Spinal cord (tissue), 10 donors: Measurements from ENCODE around the gene ADPRHL1. TPM values are rescaled to one million over a fixed set of nuclear protein-coding genes. Genes with fewer than 3 reads are reported as not detected.
"Not testable (repeated sequence)": the region's sequence is repeated elsewhere in the genome, so short reads cannot be mapped to it uniquely, and the experiment has no call there.

Experiments
- DNase-seq, 6 donors: peaks; one replicate each; pipeline versions ENCODE4 v3.0.0 to v3.0.0-alpha.2; 2013 to 2015; ENCODE audit warnings: low spot score in 6 of 6, low read depth in 4 of 6
- H3K27ac ChIP-seq: one replicate; pipeline ENCODE4 v1.5.1; 2013; ENCODE audit warnings: low read depth, low read length, control low read depth
- H3K27me3 ChIP-seq: one replicate; pipeline ENCODE4 v1.6.1; 2013; ENCODE audit warnings: low read length; ENCODE audit not compliant: control insufficient read depth, insufficient read depth
- H3K36me3 ChIP-seq: one replicate; pipeline ENCODE4 v1.6.1; 2013; ENCODE audit warnings: low read length; ENCODE audit not compliant: control insufficient read depth, insufficient read depth
- H3K4me1 ChIP-seq: one replicate; pipeline ENCODE4 v1.6.1; 2013; ENCODE audit warnings: low read length; ENCODE audit not compliant: control insufficient read depth, insufficient read depth
- H3K4me3 ChIP-seq: one replicate; pipeline ENCODE4 v1.5.1; 2013; ENCODE audit warnings: low read depth, low read length, control low read depth
- H3K9me3 ChIP-seq: one replicate; pipeline ENCODE4 v1.6.1; 2013; ENCODE audit warnings: low read length; ENCODE audit not compliant: control insufficient read depth, insufficient read depth
- WGBS: methylation state at CpG from one replicate; pipeline ENCODE4 v1.1.5; 2013; ENCODE audit warnings: missing lambda C conversion rate; ENCODE audit not compliant: insufficient coverage; 5-methylcytosine and 5-hydroxymethylcytosine counted together
- polyA plus RNA-seq, 2 donors: library from polyadenylated mRNA; unstranded; fragments of 120-200 nt; gene quantifications; one replicate each; pipeline ENCODE4 v1.2.1, GENCODE V29; 2013; ENCODE audit not compliant: insufficient read length in 2 of 2
- total RNA-seq, 2 donors: library from RNA; depleted of rRNA in 1 of 2; stranded (reverse); fragments of 120-200 nt in 1 of 2; fragments of >200 nt in 1 of 2; gene quantifications; one replicate each; pipeline versions ENCODE4 v1.2.3 to v1.2.4, GENCODE V29; 2013 to 2014
- donor health status: healthy.

The ADPRHL1 gene
- total and polyA plus RNA-seq, 4 donors = 3.1 to 7.2 (median 4.4) TPM

GRCh38 chr13:113450861-113451620 is 2.2 kb downstream of the ADPRHL1 start:
- WGBS = 42% methylated on average over 10 of the region's 19 CpGs
- H3K4me1 ChIP-seq = peaks cover 21% of the 10 kb centered on the region
- H3K27ac ChIP-seq, H3K4me3 ChIP-seq, H3K27me3 ChIP-seq, H3K9me3 ChIP-seq: not testable (repeated sequence)
- DNase-seq = peak in 2 of 6 donors; percentile 34 to 79
- peaks cover 45% of the 10 kb centered on the region for H3K36me3 ChIP-seq

DNA sequence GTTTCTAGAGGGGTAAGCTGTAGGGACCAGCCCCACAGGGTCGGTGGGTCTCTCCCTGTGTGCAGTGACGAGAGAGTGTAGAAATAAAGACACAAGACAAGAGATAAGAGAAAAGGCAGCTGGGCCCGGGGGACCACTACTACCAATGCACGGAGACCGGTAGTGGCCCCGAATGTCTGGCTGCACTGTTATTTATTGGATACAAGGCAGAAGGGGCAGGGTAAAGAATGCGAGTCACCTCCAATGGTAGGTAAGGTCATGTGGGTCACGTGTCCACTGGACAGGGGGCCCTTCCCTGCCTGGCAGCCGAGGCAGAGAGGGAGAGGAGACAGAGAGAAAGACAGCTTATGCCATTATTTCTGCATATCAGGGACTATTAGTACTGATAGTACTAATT is 2.9 kb downstream of the ADPRHL1 start:
- not testable (repeated sequence) for H3K27ac ChIP-seq, H3K27me3 ChIP-seq, DNase-seq, H3K4me3 ChIP-seq, H3K9me3 ChIP-seq
- Histone ChIP-seq H3K4me1 (peaks cover 28% of the 10 kb centered on the region), H3K36me3 (peaks cover 42% of the 10 kb centered on the region)
- WGBS = 86% methylated on average over 5 of the region's 9 CpGs

DNA sequence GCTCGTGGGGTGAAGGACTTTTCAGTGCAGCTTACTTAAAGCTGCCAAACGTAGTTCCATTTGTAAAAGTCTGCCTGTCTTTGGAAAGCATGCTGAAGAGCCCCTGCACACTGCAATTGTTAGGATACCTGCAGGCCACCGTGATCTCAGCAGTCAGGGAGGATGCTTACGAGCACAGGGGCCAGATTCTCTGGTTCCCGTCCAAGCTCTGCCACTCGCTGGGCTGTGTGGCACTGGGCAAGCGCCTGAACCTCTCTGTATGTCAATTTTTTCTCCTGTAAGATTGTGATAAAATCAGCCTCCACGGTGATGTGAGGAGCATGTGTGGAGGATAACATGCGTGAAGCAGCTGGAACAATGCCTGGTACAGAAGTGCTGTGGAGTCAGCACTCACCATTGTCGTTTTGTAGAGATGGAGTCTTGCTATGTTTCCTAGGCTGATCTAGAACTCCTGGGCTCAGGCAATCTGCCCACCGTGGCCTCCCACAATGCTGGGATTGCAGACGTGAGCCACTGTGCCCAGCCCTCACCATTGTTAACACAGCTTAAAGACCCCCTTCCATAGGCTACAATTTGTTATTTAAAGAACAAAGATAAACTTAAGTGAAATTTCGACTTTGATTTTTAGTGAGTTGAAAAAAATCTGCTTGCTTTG is 3.5 kb downstream of the ADPRHL1 start:
- H3K4me3 ChIP-seq = no peak overlapping the region
- no peak overlapping the region for H3K27ac ChIP-seq
- peaks cover 42% of the 10 kb centered on the region for H3K36me3 ChIP-seq
- no peak for DNase-seq
- H3K4me1 ChIP-seq = peaks cover 31% of the 10 kb centered on the region
- WGBS = 75% methylated on average over 12 of the region's 13 CpGs
- H3K9me3 ChIP-seq = no peaks in the 10 kb centered on the region
- no peaks in the 10 kb centered on the region for H3K27me3 ChIP-seq

DNA sequence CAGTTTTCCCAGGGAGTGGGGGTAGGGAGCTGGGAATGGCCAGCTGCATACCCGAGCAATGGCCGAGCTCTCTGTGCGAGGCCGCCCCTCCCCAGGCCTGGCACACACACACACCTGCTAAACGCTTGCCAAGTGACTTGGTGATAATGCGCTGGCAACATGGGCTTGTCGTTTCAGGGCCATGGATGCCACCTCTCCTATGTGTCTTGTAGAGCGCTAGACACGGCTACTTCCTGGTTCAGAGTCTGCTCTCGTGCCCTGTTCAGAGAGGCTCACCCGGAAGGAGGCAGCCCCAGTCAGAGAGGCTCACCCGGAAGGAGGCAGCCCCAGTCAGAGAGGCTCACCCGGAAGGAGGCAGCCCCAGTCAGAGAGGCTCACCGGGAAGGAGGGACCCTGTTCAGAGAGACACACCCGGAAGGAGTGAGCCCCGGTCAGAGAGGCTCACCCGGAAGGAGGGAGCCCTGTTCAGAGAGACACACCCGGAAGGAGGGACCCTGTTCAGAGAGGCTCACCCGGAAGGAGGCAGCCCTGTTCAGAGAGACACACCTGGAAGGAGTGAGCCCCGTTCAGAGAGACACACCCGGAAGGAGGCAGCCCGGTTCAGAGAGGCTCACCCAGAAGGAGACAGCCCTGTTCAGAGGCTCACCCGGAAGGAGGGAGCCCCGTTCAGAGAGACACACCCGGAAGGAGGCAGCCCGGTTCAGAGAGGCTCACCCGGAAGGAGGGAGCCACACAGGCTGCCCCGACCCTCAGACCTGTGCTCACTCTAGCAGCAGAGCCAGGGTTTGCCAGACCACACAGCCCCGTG is 4.2 kb downstream of the ADPRHL1 start:
- Histone ChIP-seq H3K27me3 (no peaks in the 10 kb centered on the region), H3K27ac (no peak overlapping the region), H3K4me1 (peaks cover 26% of the 10 kb centered on the region), H3K4me3 (no peak overlapping the region), H3K36me3 (peaks cover 40% of the 10 kb centered on the region), H3K9me3 (no peaks in the 10 kb centered on the region)
- DNase-seq = no peak
- WGBS = 87% methylated on average over 28 of the region's 29 CpGs

GRCh38 chr13:113448545-113448884 is 4.8 kb downstream of the ADPRHL1 start:
- DNase-seq = no peak
- H3K27ac ChIP-seq = no peak overlapping the region

DNA sequence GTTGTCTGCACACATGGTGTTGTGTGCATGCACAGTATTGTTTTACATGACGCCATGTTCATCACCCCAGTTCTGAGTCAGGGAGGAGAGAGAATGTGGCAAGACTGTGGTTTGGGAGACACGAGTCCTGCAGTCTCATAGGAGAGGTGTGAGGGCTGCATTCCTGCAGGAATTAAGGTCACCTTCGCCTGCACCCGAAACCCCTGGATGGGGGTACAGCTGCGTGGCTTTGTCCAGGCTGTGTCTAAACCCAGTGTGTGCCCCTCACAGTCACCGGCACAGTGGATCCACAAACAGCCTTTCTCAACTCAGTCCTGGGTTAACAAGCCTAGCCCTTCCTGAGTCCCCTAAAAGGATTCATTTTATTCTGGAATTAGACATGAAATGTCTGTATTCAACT is 5.7 kb downstream of the ADPRHL1 start:
- no peak for DNase-seq
- Histone ChIP-seq H3K9me3 (no peaks in the 10 kb centered on the region), H3K4me1 (peaks cover 15% of the 10 kb centered on the region), H3K4me3 (no peak overlapping the region), H3K36me3 (peaks cover 40% of the 10 kb centered on the region), H3K27ac (no peak overlapping the region), H3K27me3 (no peaks in the 10 kb centered on the region)
- 92% methylated on average over 6 of the region's 6 CpGs for WGBS

More at GRCh38 chr13:113448545-113448884, 4.8 kb downstream of the ADPRHL1 start:
- H3K36me3 ChIP-seq = peaks cover 41% of the 10 kb centered on the region
- H3K27me3 ChIP-seq = no peaks in the 10 kb centered on the region
- H3K9me3 ChIP-seq = no peaks in the 10 kb centered on the region
- 73% methylated on average over 3 of the region's 6 CpGs for WGBS
- H3K4me1 ChIP-seq = peaks cover 21% of the 10 kb centered on the region
- H3K4me3 ChIP-seq = no peak overlapping the region

- Histone ChIP-seq H3K36me3 (peaks cover 41% of the 10 kb centered on the region), H3K4me3 (no peak overlapping the region), H3K27me3 (no peaks in the 10 kb centered on the region), H3K4me1 (peaks cover 15% of the 10 kb centered on the region), H3K9me3 (no peaks in the 10 kb centered on the region), H3K27ac (no peak overlapping the region)
- 81% methylated on average over 8 of the region's 9 CpGs for WGBS
- no peak for DNase-seq
Measured at GRCh38 chr13:113446488-113446854, 6.8 kb downstream of the ADPRHL1 start.

- H3K9me3 ChIP-seq = no peaks in the 10 kb centered on the region
- peaks cover 41% of the 10 kb centered on the region for H3K36me3 ChIP-seq
- H3K27ac ChIP-seq = no peak overlapping the region
- H3K27me3 ChIP-seq = no peaks in the 10 kb centered on the region
- peak in 2 of 6 donors; percentile 5 to 36 for DNase-seq
- 70% methylated on average over 12 of the region's 19 CpGs for WGBS
- no peak overlapping the region for H3K4me3 ChIP-seq
- H3K4me1 ChIP-seq = peaks cover 15% of the 10 kb centered on the region
Measured at GRCh38 chr13:113445791-113446487, 7.3 kb downstream of the ADPRHL1 start.

- H3K27me3 ChIP-seq = no peaks in the 10 kb centered on the region
- 97% methylated on average over 15 of the region's 15 CpGs for whole genome bisulfite sequencing
- DNase-seq = no peak
Measured at GRCh38 chr13:113443991-113444390, 9.3 kb downstream of the ADPRHL1 start.

More at GRCh38 chr13:113443991-113444390, 9.3 kb downstream of the ADPRHL1 start:
- Histone ChIP-seq H3K4me3 (no peak overlapping the region), H3K4me1 (peaks cover 13% of the 10 kb centered on the region), H3K9me3 (no peaks in the 10 kb centered on the region), H3K27ac (no peak overlapping the region), H3K36me3 (peaks cover 34% of the 10 kb centered on the region)
